HG03354 (cell line): ENCODE measurements around the gene XYLT2.
"Not testable (repeated sequence)": the region's sequence is repeated elsewhere in the genome, so short reads cannot be mapped to it uniquely, and the experiment has no call there.

Experiments
- ATAC-seq: cut with Tn5 transposase; IDR thresholded peaks from one replicate; pipeline ENCODE4 v1.9.1; 2021; ENCODE audit warnings: mild to moderate bottlenecking; ENCODE audit not compliant: unreplicated experiment, poor library complexity, severe bottlenecking

Gene XYLT2

GRCh38 chr17:50318501-50319285 is 27.2 kb upstream of the XYLT2 start:
- ATAC-seq: no peak

- no peak for ATAC-seq
These were observed 26.5 kb upstream of the XYLT2 start for GRCh38 chr17:50319306-50320004.

- ATAC-seq: no peak
These were observed 23.7 kb upstream of the XYLT2 start for GRCh38 chr17:50322271-50322670.

- ATAC-seq: no peak
These were observed 22.9 kb upstream of the XYLT2 start for GRCh38 chr17:50323060-50323459.

- no peak for ATAC-seq
These were observed 20.0 kb upstream of the XYLT2 start for GRCh38 chr17:50325906-50326305.

GRCh38 chr17:50326831-50327364 is 19.0 kb upstream of the XYLT2 start:
- no peak for ATAC-seq

- no peak for ATAC-seq
These were observed 17.3 kb upstream of the XYLT2 start for GRCh38 chr17:50328363-50329325.

- no peak for ATAC-seq
These were observed 16.2 kb upstream of the XYLT2 start for GRCh38 chr17:50329716-50330115.

GRCh38 chr17:50330151-50330775 is 15.7 kb upstream of the XYLT2 start:
- no peak for ATAC-seq

- no peak for ATAC-seq
These were observed 14.7 kb upstream of the XYLT2 start for GRCh38 chr17:50331085-50331791.

GRCh38 chr17:50332196-50332595 is 13.7 kb upstream of the XYLT2 start:
- ATAC-seq: no peak

- not testable (repeated sequence) for ATAC-seq
These were observed 12.5 kb upstream of the XYLT2 start for GRCh38 chr17:50333291-50334057.

GRCh38 chr17:50337956-50338355 is 8.0 kb upstream of the XYLT2 start:
- no peak for ATAC-seq

GRCh38 chr17:50338645-50339044 is 7.3 kb upstream of the XYLT2 start:
- ATAC-seq: no peak

GRCh38 chr17:50339381-50339780 is 6.5 kb upstream of the XYLT2 start:
- ATAC-seq: no peak

- ATAC-seq: no peak
These were observed 1.1 kb upstream of the XYLT2 start for GRCh38 chr17:50344731-50345365.

GRCh38 chr17:50346313-50347116 is 589 bp downstream of the XYLT2 start:
- peak; percentile 69 for ATAC-seq
